ENCODE measurements around the gene CDH23. TPM values are rescaled to one million over a fixed set of nuclear protein-coding genes. Genes with fewer than 3 reads are reported as not detected.

The CDH23 gene
- total RNA-seq, 1 experiment from 2014 or later: 0.07 TPM

DNA sequence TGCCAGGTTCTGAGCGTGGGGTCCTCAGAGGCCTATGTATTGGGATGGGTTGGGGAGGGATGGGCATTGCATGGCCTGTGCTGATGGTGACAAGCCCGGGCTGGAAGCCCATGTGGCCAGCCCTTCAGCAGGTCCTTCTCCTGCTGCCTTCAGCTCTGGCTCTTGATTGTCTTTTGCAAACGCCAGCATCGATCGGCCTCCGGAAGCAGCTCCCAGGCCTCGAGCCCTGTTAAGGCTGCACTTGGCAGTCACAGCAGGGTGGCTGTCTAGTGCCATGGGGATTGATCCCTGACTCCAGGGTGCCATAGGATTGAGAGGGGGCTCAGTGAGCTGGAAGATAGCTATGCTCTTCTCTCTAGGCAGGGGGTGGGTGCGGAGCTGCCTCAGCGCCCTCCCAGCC lies 51.4 kb downstream of the CDH23 start:
- Mint-ChIP-seq H3K36me3 (ENCODE audit: insufficient read depth, unreplicated experiment) (no peaks in the 10 kb centered on the region), H3K9me3 (ENCODE audit: low read depth, unreplicated experiment) (no peaks in the 10 kb centered on the region), H3K27me3 (ENCODE audit: unreplicated experiment) (peaks cover 78% of the 10 kb centered on the region), H3K27ac (ENCODE audit: unreplicated experiment) (no peak overlapping the region), H3K4me1 (ENCODE audit: low read depth, unreplicated experiment) (no peaks in the 10 kb centered on the region), H3K4me3 (ENCODE audit: low read depth, unreplicated experiment) (no peak overlapping the region)
- CTCF ChIA-PET: no interaction called here
- BruUV-seq (replicated peaks): no TSS peak
- intact Hi-C loops (cut with micrococcal nuclease; ENCODE audit: unreplicated experiment): no loop called here
- TF ChIP-seq, protein P1, sequence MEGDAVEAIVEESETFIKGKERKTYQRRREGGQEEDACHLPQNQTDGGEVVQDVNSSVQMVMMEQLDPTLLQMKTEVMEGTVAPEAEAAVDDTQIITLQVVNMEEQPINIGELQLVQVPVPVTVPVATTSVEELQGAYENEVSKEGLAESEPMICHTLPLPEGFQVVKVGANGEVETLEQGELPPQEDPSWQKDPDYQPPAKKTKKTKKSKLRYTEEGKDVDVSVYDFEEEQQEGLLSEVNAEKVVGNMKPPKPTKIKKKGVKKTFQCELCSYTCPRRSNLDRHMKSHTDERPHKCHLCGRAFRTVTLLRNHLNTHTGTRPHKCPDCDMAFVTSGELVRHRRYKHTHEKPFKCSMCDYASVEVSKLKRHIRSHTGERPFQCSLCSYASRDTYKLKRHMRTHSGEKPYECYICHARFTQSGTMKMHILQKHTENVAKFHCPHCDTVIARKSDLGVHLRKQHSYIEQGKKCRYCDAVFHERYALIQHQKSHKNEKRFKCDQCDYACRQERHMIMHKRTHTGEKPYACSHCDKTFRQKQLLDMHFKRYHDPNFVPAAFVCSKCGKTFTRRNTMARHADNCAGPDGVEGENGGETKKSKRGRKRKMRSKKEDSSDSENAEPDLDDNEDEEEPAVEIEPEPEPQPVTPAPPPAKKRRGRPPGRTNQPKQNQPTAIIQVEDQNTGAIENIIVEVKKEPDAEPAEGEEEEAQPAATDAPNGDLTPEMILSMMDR (IDR thresholded peaks at IDR 0.05; ENCODE audit: unreplicated experiment): no peak
- DNase-seq: no peak

DNA sequence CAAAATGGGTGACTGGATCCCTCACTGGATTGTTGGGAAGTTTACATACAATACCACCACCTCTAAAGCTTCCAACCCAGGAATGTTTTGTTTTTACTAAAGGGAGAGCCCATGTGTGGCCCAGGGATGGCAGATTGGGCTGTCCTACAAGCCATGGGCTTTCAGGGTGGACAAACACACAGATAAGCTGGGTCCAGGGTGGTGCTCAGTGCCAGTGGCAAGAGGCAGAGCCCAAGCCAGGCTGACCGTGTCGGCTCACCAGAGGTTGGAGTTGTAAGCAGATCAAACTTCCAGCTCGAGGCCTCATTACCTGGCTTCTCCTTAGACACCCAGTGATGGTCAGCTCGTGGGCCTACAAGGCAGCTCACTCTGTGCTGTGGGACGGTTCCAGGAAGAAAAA lies 52.3 kb downstream of the CDH23 start:
- Mint-ChIP-seq H3K27ac (ENCODE audit: unreplicated experiment) (no peak overlapping the region), H3K4me3 (ENCODE audit: low read depth, unreplicated experiment) (no peak overlapping the region), H3K36me3 (ENCODE audit: insufficient read depth, unreplicated experiment) (no peaks in the 10 kb centered on the region), H3K9me3 (ENCODE audit: low read depth, unreplicated experiment) (no peaks in the 10 kb centered on the region), H3K4me1 (ENCODE audit: low read depth, unreplicated experiment) (no peaks in the 10 kb centered on the region), H3K27me3 (ENCODE audit: unreplicated experiment) (peaks cover 78% of the 10 kb centered on the region)
- TF ChIP-seq, protein P1 (IDR thresholded peaks at IDR 0.05; ENCODE audit: unreplicated experiment): no peak
- BruUV-seq (replicated peaks): no TSS peak
- intact Hi-C loops (cut with micrococcal nuclease; ENCODE audit: unreplicated experiment): no loop called here
- CTCF ChIA-PET: no interaction called here
- no peak for DNase-seq

DNA sequence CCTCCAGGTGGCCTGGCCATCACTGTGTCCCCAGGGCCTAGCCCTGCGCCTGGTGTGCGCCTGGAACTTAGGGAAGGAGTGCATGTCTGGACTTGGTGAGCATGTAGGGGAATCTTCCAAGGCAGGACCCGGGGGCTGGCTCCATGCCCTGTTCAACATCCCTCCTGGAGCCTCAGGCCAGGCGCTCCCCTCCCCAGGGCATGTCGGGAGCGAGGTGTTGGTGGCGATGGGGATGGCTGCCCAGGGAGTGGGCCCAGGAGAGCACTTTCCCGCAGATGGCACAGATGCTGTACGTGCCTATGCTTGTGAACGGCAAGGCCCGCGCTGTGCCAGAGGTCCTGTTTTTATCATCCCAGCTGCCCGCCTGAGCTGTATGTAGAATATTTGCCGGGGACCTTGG lies 55.0 kb downstream of the CDH23 start:
- TF ChIP-seq, protein P1 (IDR thresholded peaks at IDR 0.05; ENCODE audit: unreplicated experiment): no peak
- intact Hi-C loops (cut with micrococcal nuclease; ENCODE audit: unreplicated experiment): no loop called here
- peaks cover 85% of the 10 kb centered on the region for H3K27me3 Mint-ChIP-seq (ENCODE audit: unreplicated experiment)
- H3K36me3 Mint-ChIP-seq (ENCODE audit: insufficient read depth, unreplicated experiment): no peaks in the 10 kb centered on the region
- CTCF ChIA-PET: no interaction called here
- BruUV-seq (replicated peaks): no TSS peak
- H3K4me3 Mint-ChIP-seq (ENCODE audit: low read depth, unreplicated experiment): no peak overlapping the region
- H3K27ac Mint-ChIP-seq (ENCODE audit: unreplicated experiment): no peak overlapping the region
- H3K4me1 Mint-ChIP-seq (ENCODE audit: low read depth, unreplicated experiment): no peaks in the 10 kb centered on the region
- no peaks in the 10 kb centered on the region for H3K9me3 Mint-ChIP-seq (ENCODE audit: low read depth, unreplicated experiment)
- no peak for DNase-seq

DNA sequence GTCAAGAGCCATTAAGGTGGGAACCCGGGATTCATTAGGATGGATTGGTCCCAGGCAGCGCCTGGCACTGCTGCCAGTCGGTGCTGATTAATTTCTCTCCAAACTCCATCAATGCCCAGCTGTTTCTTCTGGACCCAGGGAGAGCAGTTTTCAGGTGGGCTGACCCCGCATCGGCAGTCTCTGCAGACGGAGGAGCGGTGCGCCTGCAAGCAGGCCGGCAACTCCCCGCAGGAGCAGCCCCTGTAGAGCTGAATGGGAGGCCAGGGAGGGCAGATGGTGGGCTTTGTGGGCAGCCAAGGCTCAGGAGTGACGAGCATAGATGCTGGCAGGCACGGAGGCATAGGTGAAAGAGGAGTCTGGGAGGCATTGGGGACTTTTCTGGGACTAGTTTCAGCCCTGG lies 56.5 kb downstream of the CDH23 start:
- H3K27ac Mint-ChIP-seq (ENCODE audit: unreplicated experiment): no peak overlapping the region
- H3K4me3 Mint-ChIP-seq (ENCODE audit: low read depth, unreplicated experiment): no peak overlapping the region
- intact Hi-C loops (cut with micrococcal nuclease; ENCODE audit: unreplicated experiment): no loop called here
- no TSS peak for BruUV-seq (replicated peaks)
- H3K4me1 Mint-ChIP-seq (ENCODE audit: low read depth, unreplicated experiment): no peaks in the 10 kb centered on the region
- H3K9me3 Mint-ChIP-seq (ENCODE audit: low read depth, unreplicated experiment): no peaks in the 10 kb centered on the region
- H3K27me3 Mint-ChIP-seq (ENCODE audit: unreplicated experiment): peaks cover 90% of the 10 kb centered on the region
- DNase-seq: no peak
- TF ChIP-seq, protein P1 (IDR thresholded peaks at IDR 0.05; ENCODE audit: unreplicated experiment): no peak
- CTCF ChIA-PET: no interaction called here
- H3K36me3 Mint-ChIP-seq (ENCODE audit: insufficient read depth, unreplicated experiment): no peaks in the 10 kb centered on the region

DNA sequence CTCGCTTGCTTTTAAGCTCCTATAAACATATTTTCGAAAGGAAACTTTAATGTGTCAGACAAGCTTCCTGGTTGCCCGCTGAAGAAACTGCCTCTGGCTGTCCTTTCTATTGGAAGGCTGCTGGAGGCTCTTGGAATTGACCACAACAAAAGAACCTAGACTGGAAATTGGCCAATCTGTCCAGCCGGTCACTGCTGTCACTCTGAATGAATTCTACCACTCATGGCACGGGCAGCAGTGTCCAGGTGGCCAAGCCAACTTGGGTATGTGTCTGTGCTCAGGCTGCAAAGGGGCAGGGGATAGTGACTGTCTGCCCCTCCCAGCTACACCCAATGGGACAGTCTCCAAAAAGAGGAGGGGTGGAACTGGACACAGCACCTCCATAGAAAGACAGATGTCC lies 57.6 kb downstream of the CDH23 start:
- no TSS peak for BruUV-seq (replicated peaks)
- TF ChIP-seq, protein P1 (IDR thresholded peaks at IDR 0.05; ENCODE audit: unreplicated experiment): no peak
- no peaks in the 10 kb centered on the region for H3K4me1 Mint-ChIP-seq (ENCODE audit: low read depth, unreplicated experiment)
- CTCF ChIA-PET: no interaction called here
- no peaks in the 10 kb centered on the region for H3K9me3 Mint-ChIP-seq (ENCODE audit: low read depth, unreplicated experiment)
- intact Hi-C loops (cut with micrococcal nuclease; ENCODE audit: unreplicated experiment): no loop called here
- H3K27ac Mint-ChIP-seq (ENCODE audit: unreplicated experiment): no peak overlapping the region
- peaks cover 98% of the 10 kb centered on the region for H3K27me3 Mint-ChIP-seq (ENCODE audit: unreplicated experiment)
- no peak for DNase-seq
- no peaks in the 10 kb centered on the region for H3K36me3 Mint-ChIP-seq (ENCODE audit: insufficient read depth, unreplicated experiment)
- no peak overlapping the region for H3K4me3 Mint-ChIP-seq (ENCODE audit: low read depth, unreplicated experiment)
